ENCODE data around the gene ADCY2.

ADCY2 gene

GRCh38 chr5:7592910-7593309 lies 197.0 kb downstream of the ADCY2 start:
- DNase-seq (ENCODE audit: low read depth in 2 of 2), result no peak

DNA sequence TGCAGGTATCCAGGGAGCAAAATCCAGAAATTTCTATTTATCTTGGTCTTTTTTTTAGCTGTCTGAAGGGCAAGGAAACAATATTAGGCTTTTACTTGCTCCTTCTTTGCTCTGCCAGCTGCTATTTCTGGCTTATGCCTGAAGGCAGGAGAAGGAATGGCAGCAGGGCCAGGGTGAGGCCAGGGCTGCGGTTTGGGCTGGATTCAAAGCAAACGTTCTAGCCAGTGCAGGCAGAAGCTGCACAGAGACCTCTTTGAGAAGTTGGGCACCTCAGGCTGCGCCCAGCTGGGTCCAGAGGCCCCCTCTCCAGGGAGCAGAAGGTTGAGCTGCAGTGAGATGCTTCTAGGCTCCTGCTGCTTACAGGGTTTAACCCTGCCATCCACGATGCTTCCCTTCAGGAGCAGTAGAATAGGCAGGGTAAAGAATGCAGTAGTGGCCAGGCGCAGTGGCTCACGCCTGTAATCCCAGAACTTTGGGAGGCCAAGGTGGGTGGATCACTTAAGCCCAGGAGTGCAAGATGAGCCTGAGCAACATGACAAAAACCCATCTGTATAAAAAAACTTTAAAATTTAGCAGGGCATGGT lies 201.2 kb downstream of the ADCY2 start:
- no peak for DNase-seq (ENCODE audit: low read depth in 2 of 2)

GRCh38 chr5:7606840-7607465 lies 211.0 kb downstream of the ADCY2 start:
- DNase-seq (ENCODE audit: low read depth in 2 of 2), result no peak

DNA sequence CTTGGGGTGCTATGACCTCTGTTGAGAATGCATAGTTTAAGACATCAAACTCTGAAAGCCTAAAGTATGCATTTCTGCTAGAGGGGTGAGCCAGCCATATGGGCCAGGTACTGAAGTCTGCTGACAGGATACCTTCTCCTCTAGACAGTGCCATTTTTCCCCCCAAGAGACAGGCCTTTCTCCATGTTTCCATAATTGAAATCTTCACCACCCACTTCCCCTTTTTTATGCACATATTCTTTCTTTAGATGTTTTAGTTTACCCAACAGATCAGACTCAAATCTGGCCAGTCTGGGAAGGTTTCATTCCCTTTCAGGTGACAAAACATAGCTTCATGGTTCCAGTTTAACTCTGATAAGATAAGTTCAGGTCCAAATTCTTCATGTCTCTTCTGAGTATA lies 212.8 kb downstream of the ADCY2 start:
- DNase-seq (ENCODE audit: low read depth in 2 of 2), result no peak

- no peak for DNase-seq (ENCODE audit: low read depth in 2 of 2)
Observed at GRCh38 chr5:7609726-7610125, 213.8 kb downstream of the ADCY2 start.

DNA sequence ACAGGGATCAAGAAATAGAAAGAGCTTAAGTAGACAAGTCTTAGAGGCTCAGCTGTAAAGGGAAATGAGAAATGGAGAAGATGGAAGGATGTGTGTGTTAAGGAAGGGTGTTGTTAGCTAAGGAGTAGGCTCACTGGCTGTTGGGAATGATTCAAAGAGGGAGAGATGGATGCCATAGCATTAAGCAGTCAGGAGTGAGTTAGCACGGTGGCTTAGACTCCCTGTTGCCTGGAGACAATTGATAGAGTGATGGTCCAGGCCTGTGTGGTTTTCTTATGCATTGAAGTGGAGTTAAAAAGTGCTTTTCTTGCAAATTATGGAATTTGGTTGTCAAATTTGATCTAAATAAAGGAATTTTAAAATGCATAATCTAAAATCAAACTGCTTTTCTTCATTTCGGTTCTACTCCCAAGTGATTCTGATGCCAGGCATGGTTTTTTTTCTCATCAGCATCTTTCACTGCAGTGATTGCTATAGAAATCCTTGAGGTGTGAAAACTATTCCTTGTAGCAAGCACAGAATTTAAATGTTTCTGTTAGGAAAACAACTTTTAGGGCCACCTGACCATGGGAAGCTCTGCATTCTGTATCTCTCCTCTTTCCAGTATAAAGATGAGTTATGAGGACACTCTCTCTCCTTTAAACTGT lies 214.7 kb downstream of the ADCY2 start:
- DNase-seq (ENCODE audit: low read depth in 2 of 2), result no peak

DNA sequence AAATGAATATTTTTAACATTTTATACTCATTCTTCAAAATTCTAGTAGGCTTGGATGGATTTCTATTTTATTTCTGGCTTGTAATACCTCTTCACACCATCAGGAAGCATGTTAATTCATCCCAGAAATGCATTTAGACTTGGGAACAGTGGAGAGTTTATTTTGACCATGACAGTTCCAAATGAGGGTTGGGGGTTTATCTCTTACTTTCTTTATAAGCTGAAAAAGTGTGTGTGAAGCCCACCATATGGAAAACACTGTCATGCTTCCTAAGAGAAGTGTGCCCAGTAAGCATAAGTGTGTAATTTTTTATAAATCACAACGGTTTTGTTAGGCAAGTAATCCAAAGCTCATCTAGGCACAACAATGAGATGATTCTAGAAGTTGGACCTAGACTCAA lies 215.6 kb downstream of the ADCY2 start:
- DNase-seq (ENCODE audit: low read depth in 2 of 2), result no peak

DNA sequence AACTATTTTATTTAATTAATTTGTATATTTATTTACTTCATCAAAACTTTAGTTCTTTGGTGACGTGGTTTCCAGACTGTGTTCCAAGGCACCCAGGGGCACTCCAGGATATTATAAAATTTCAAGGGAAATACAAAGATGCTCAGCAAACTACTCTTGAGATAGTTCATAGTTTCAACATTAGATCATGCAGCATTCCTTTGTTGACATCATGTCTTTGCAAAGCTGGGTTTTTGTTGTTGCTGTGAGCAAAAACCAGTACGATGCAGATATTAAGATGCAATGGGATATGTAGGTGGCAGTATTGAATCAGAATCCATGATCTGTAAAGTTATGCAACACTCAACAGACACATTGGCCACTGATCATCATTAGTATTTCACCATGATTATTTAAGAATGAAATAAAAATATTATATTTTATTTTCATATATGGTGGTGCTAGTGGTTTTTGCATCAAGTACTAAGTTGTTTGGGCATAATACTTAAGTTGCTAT lies 219.7 kb downstream of the ADCY2 start:
- DNase-seq (ENCODE audit: low read depth in 2 of 2), result no peak

GRCh38 chr5:7616897-7617296 lies 221.0 kb downstream of the ADCY2 start:
- DNase-seq (ENCODE audit: low read depth in 2 of 2), result no peak

GRCh38 chr5:7622498-7622897 lies 226.6 kb downstream of the ADCY2 start:
- DNase-seq (ENCODE audit: low read depth in 2 of 2), result no peak

- DNase-seq (ENCODE audit: low read depth in 2 of 2), result no peak
Observed at GRCh38 chr5:7625740-7626139, 229.8 kb downstream of the ADCY2 start.

DNA sequence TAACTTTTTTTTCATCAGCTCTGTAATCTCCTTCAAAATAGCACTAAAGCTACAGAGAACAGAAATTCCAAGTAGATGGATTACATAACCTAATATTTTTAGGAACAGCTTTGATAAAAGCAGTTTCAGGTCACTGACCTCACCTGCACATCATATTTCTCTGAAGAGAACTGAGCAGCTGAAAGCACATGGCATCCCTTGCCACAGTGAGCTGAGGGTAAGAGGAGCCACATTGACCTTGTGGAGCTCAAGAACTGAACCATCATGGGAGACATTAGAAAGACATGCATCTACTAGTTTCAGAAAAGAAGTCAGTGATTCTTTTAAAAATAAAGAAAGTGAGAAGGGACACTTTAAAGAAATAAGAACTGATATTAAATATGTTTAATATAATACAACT lies 232.3 kb downstream of the ADCY2 start:
- DNase-seq (ENCODE audit: low read depth in 2 of 2), result no peak

- no peak for DNase-seq (ENCODE audit: low read depth in 2 of 2)
Observed at GRCh38 chr5:7628820-7629219, 232.9 kb downstream of the ADCY2 start.

DNA sequence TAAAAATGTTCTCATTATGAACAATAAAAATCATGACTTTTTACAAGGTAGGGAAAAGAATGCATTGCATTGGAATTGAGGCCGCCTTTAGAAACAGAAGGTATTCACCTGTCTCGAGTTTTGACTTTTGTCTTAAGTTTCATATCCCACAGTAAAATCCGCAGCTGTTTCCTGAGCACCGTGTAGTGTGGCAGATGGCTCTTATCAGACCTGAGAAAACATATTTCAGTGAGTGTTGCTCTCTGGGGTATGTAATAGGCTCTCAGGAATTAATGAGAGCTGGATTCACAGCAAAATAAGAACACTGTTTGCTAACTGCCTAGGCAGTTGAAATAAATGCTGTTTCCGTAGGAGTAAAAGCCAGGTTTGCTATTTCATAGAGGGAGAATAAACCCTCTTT lies 233.6 kb downstream of the ADCY2 start:
- DNase-seq (ENCODE audit: low read depth in 2 of 2), result no peak

DNA sequence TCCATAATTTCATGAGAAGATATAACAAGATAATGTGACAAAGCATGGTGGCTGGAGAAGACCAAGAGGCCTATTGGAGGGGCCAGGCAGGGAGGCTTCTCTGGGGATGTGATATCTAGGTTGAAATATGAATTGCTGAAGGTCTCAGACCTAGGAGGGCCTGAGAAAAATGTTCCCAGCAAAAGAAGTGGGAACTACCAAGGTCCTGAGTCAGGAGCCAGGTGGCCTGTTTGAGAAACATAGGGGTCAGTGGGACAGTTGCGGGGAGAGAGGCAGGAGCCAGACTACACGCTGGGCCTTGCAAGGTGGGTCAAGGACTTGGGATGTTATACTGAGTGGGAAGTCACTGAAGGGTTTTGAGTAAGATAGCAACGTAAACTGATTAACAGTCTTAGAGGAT lies 238.9 kb downstream of the ADCY2 start:
- DNase-seq (ENCODE audit: low read depth in 2 of 2), result no peak

DNA sequence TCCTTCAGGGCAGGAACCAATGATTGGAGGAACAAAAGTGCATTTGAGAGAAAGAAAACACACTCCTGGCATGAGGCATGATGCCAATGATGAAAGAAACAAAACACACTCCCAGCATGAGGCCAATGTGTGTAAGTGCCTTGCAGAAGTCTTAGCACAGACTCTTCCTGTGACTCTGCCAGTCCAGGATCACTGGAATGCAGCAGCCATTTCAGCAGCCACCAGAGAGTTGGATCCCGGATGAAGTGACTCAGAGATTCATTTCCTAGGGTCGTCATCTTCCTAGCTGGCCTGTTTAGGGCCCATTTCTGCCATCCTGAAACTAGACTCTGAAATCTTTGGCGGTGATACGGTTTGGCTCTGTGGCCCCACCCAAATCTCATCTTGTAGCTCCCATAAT lies 242.5 kb downstream of the ADCY2 start:
- DNase-seq (ENCODE audit: low read depth in 2 of 2), result no peak

DNA sequence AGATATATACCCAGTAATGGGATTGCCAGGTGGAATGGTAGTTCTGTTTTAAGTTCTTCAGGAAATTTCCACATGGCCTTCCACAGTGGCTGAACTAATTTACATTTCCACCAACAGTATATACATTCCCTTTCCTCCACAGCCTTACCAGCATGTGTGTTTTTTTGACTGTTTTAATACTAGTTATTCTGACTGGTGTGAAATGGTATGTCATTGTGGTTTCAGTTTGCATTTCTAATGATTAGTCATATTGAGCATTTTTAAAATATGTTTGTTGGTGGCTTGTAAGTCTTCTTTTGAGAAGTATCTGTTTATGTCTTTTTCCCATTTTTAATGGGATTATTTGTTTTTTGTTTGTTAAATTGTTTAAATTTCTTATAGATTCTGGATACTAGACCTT lies 246.1 kb downstream of the ADCY2 start:
- no peak for DNase-seq (ENCODE audit: low read depth in 2 of 2)

GRCh38 chr5:7644723-7645122 lies 248.8 kb downstream of the ADCY2 start:
- DNase-seq (ENCODE audit: low read depth in 2 of 2), result no peak

- no peak for DNase-seq (ENCODE audit: low read depth in 2 of 2)
Observed at GRCh38 chr5:7650755-7651154, 254.8 kb downstream of the ADCY2 start.

- DNase-seq (ENCODE audit: low read depth in 2 of 2), result no peak
Observed at GRCh38 chr5:7653046-7653445, 257.1 kb downstream of the ADCY2 start.

DNA sequence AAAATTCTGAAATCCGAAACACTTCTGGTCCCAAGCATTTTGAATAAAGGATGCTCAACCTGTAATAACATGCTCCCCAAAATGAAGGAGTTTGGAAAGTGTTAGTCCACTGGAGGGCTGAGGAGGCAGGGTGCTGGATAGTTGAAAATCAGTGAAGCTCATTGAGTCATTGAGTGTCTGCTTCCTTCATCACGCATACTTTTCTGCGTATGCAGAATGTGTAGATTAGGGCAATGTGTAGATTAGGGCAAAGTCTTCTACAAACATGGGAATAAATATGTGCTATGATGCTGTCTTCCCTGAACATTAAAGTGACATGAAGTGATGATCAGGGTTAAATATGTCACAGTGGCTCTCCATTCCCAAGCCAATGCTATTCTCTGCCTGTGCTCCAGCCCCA lies 261.2 kb downstream of the ADCY2 start:
- DNase-seq (ENCODE audit: low read depth in 2 of 2), result no peak

DNA sequence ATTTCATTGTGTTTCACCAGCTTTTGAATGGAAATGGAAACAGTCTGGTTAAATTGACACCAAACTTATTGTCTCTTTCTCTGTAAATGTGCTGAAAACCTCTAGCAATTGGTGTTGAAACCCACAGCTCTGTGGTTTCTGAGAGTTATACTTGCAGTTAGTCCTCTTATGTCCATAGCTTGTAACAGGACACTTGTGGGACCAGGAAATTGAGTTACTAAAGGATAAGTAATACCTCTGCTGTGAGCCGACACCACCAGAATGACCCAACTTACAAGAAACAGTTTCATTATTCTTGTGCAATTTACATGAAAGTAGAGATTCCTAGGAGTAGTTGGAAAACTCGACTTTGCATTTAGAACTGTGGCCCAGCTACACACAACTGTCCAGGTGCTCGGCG lies 263.5 kb downstream of the ADCY2 start:
- DNase-seq (ENCODE audit: low read depth in 2 of 2), result no peak

GRCh38 chr5:7662289-7662688 lies 266.4 kb downstream of the ADCY2 start:
- DNase-seq (ENCODE audit: low read depth in 2 of 2), result no peak
